H1 (cell line): ENCODE measurements around the gene PDZD4. TPM values are rescaled to one million over a fixed set of nuclear protein-coding genes. Genes with fewer than 3 reads are reported as not detected.

ENCODE experiments used
- CTCF ChIA-PET: fragments of 300-600 bp; sonication (Branson Sonifier 250); formaldehyde crosslinking; loops from one replicate; lab custom pipeline; 2021; ENCODE audit not compliant: partially characterized antibody; lab: Charles Lee
- POLR2A ChIA-PET: fragments of 300-600 bp; sonication (Branson Sonifier 250); formaldehyde crosslinking; loops from one replicate; lab custom pipeline; 2021; ENCODE audit warnings: inconsistent platforms; ENCODE audit not compliant: partially characterized antibody; lab: Charles Lee
- DNase-seq, 2 experiments: peaks; one replicate each; pipeline versions ENCODE4 v3.0.0 to v3.0.0-alpha.2; 2010 to 2022; ENCODE audit warnings: low spot score in 2 of 2, low read depth in 1 of 2, mixed read lengths in 1 of 2
- FAIRE-seq: peaks from 2 replicates; lab custom pipeline; 2011; peaks lifted over from hg19 to GRCh38; lab: Jason Lieb, UNC
- H2AFZ ChIP-seq: 2 replicates; pipeline ENCODE4 v1.8.1; 2012; ENCODE audit warnings: low read length, inconsistent platforms
- H2AK5ac ChIP-seq: 2 replicates; pipeline ENCODE4 v1.6.1; 2013; ENCODE audit warnings: low read depth, low read length
- H2BK120ac ChIP-seq: replicated peaks from 2 replicates; pipeline ENCODE3; 2013; ENCODE audit warnings: low read depth, low read length, inconsistent platforms
- H2BK12ac ChIP-seq: 2 replicates; pipeline ENCODE4 v1.6.1; 2013; ENCODE audit warnings: low read depth, low read length
- H2BK15ac ChIP-seq: 2 replicates; pipeline ENCODE4 v1.6.1; 2013; ENCODE audit warnings: low read length
- H2BK20ac ChIP-seq: 2 replicates; pipeline ENCODE4 v1.6.1; 2013; ENCODE audit warnings: low read length
- H2BK5ac ChIP-seq: 2 replicates; pipeline ENCODE4 v1.6.1; 2013; ENCODE audit warnings: low read depth, low read length
- H3K14ac ChIP-seq: 2 replicates; pipeline ENCODE4 v1.6.1; 2013; ENCODE audit warnings: inconsistent platforms; ENCODE audit not compliant: insufficient read length
- H3K18ac ChIP-seq: 2 replicates; pipeline ENCODE4 v1.6.1; 2013; ENCODE audit warnings: low read length; ENCODE audit errors: extremely low read depth
- H3K23ac ChIP-seq: 2 replicates; pipeline ENCODE4 v1.6.1; 2013; ENCODE audit warnings: inconsistent platforms; ENCODE audit not compliant: insufficient read length
- H3K23me2 ChIP-seq: 2 replicates; pipeline ENCODE4 v1.6.1; 2013; ENCODE audit warnings: low read depth, low read length
- H3K27ac ChIP-seq: 2 replicates; pipeline ENCODE4 v1.6.1; 2011; ENCODE audit warnings: low read depth, low read length, inconsistent platforms
- H3K27me3 ChIP-seq, 4 experiments: replicated peaks in 1 of 4; 1 replicate in 1 of 4; 2 replicates in 3 of 4; pipeline versions ENCODE4 v1.6.1 to v1.8.1; 2011 to 2013; ENCODE audit warnings: low read length in 3 of 4, mild to moderate bottlenecking in 3 of 4, inconsistent platforms in 2 of 4, mixed read lengths in 2 of 4, moderate library complexity in 1 of 4; ENCODE audit not compliant: control insufficient read depth in 3 of 4, insufficient read depth in 3 of 4; ENCODE audit errors: extremely low read depth in 1 of 4
- H3K36me3 ChIP-seq, 4 experiments: 2 replicates each; pipeline versions ENCODE4 v1.6.1 to v1.8.1; 2011 to 2013; ENCODE audit warnings: mild to moderate bottlenecking in 4 of 4, low read length in 3 of 4, moderate library complexity in 2 of 4, control low read depth in 1 of 4, inconsistent platforms in 1 of 4; ENCODE audit not compliant: insufficient read depth in 4 of 4, control insufficient read depth in 2 of 4
- H3K4ac ChIP-seq: replicated peaks from 2 replicates; pipeline ENCODE3; 2013; ENCODE audit warnings: low read length, low read depth, mixed read lengths, inconsistent platforms; ENCODE audit not compliant: insufficient read length
- H3K4me1 ChIP-seq, 4 experiments: replicated peaks in 1 of 4; 1 replicate in 1 of 4; 2 replicates in 3 of 4; pipeline versions ENCODE4 v1.6.1 to v1.8.1; 2011 to 2013; ENCODE audit warnings: low read length in 3 of 4, inconsistent platforms in 2 of 4, mixed read lengths in 1 of 4; ENCODE audit not compliant: insufficient read depth in 4 of 4, control insufficient read depth in 3 of 4
- H3K4me2 ChIP-seq, 2 experiments: 2 replicates each; pipeline versions ENCODE4 v1.6.1 to v1.8.1; 2011 to 2013; ENCODE audit warnings: low read depth in 2 of 2, low read length in 2 of 2, control low read depth in 1 of 2, inconsistent platforms in 1 of 2, mild to moderate bottlenecking in 1 of 2; ENCODE audit not compliant: insufficient read depth in 1 of 2
- H3K4me3 ChIP-seq, 4 experiments: fragments of 200-600, 300-600 bp in 1 of 4; sonication (generic), shearing (Covaris generic), sonication (Bioruptor Twin) in 1 of 4; 2 replicates each; pipeline versions ENCODE4 v1.5.1 to v1.8.1; 2011 to 2016; ENCODE audit warnings: low read length in 4 of 4, low read depth in 3 of 4, control low read depth in 2 of 4, inconsistent platforms in 2 of 4, mild to moderate bottlenecking in 2 of 4, mixed read lengths in 1 of 4, moderate library complexity in 1 of 4; ENCODE audit not compliant: insufficient read depth in 2 of 4; ENCODE audit errors: extremely low read depth in 1 of 4
- H3K56ac ChIP-seq: replicated peaks from 2 replicates; pipeline ENCODE3; 2013; ENCODE audit warnings: low read depth, mild to moderate bottlenecking, mixed read lengths, low read length, inconsistent platforms; ENCODE audit not compliant: insufficient read length
- H3K79me1 ChIP-seq: 2 replicates; pipeline ENCODE4 v1.6.1; 2013; ENCODE audit warnings: low read depth, low read length, control low read depth
- H3K79me2 ChIP-seq, 2 experiments: 2 replicates each; pipeline versions ENCODE4 v1.6.1 to v1.8.1; 2012 to 2013; ENCODE audit warnings: low read length in 2 of 2, mild to moderate bottlenecking in 2 of 2, inconsistent platforms in 1 of 2; ENCODE audit not compliant: insufficient read depth in 2 of 2, control insufficient read depth in 1 of 2
- H3K9ac ChIP-seq, 4 experiments: replicated peaks in 1 of 4; 1 replicate in 1 of 4; 2 replicates in 3 of 4; pipeline versions ENCODE4 v1.6.1 to v1.8.1; 2011 to 2013; ENCODE audit warnings: low read depth in 3 of 4, low read length in 3 of 4, control low read depth in 2 of 4, mild to moderate bottlenecking in 2 of 4, moderate library complexity in 2 of 4, inconsistent platforms in 1 of 4; ENCODE audit errors: extremely low read depth in 1 of 4
- H3K9me3 ChIP-seq, 2 experiments: 2 replicates each; pipeline versions ENCODE4 v1.6.1 to v1.8.1; 2012 to 2013; ENCODE audit warnings: mild to moderate bottlenecking in 2 of 2, moderate library complexity in 2 of 2, control low read depth in 1 of 2, inconsistent platforms in 1 of 2, low read depth in 1 of 2, low read length in 1 of 2, mixed read lengths in 1 of 2; ENCODE audit not compliant: insufficient read depth in 2 of 2
- H4K20me1 ChIP-seq, 2 experiments: replicated peaks in 1 of 2; 2 replicates each; pipeline versions ENCODE3 to v1.8.1; 2011 to 2013; ENCODE audit warnings: inconsistent platforms in 2 of 2, low read length in 2 of 2, mild to moderate bottlenecking in 1 of 2; ENCODE audit not compliant: insufficient read depth in 2 of 2, control insufficient read depth in 1 of 2
- H4K5ac ChIP-seq: 2 replicates; pipeline ENCODE4 v1.6.1; 2013; ENCODE audit warnings: low read length, low read depth, mixed read lengths, inconsistent platforms; ENCODE audit not compliant: insufficient read length
- H4K8ac ChIP-seq: 2 replicates; pipeline ENCODE4 v1.8.0; 2013; ENCODE audit warnings: mild to moderate bottlenecking, moderate library complexity, low read length, inconsistent platforms; ENCODE audit not compliant: insufficient read depth; ENCODE audit errors: extremely low read depth
- H4K91ac ChIP-seq: replicated peaks from 2 replicates; pipeline ENCODE3; 2013; ENCODE audit warnings: low read length, mixed read lengths, inconsistent platforms; ENCODE audit not compliant: insufficient read length
- BCL11A ChIP-seq, 2 experiments: IDR thresholded peaks; one replicate each; pipeline ENCODE4 v1.6.1; 2011; ENCODE audit warnings: low read depth in 2 of 2, low read length in 2 of 2, mild to moderate bottlenecking in 2 of 2
- CBX8 ChIP-seq: fragments of 300-800, 300-1000 bp; sonication (generic); IDR thresholded peaks from 2 replicates; pipeline ENCODE4 v1.7.1; 2016; ENCODE audit warnings: low read depth, low read length, borderline replicate concordance
- CREB1 ChIP-seq: IDR thresholded peaks from 2 replicates; pipeline ENCODE4 v1.6.1; 2012; ENCODE audit warnings: inconsistent platforms
- JUND ChIP-seq: IDR thresholded peaks from 2 replicates; pipeline ENCODE4 v1.6.1; 2011; ENCODE audit warnings: mild to moderate bottlenecking, improper control_type of control experiment, low read length
- KDM1A ChIP-seq: fragments of 200-600, 300-600 bp; sonication (generic); IDR thresholded peaks from 2 replicates; pipeline ENCODE4 v1.7.1; 2016; ENCODE audit warnings: mild to moderate bottlenecking, low read length, borderline replicate concordance
- RBBP5 ChIP-seq: IDR thresholded peaks from 2 replicates; pipeline ENCODE4 v1.7.1; 2012; ENCODE audit warnings: low read depth, mild to moderate bottlenecking, inconsistent platforms, low read length, moderate library complexity, borderline replicate concordance
- SAP30 ChIP-seq: fragments of 300-600 bp; sonication (generic); IDR thresholded peaks from 2 replicates; pipeline ENCODE4 v1.7.1; 2012; ENCODE audit warnings: low read length, moderate library complexity, mild to moderate bottlenecking, inconsistent platforms; ENCODE audit not compliant: insufficient read depth, insufficient replicate concordance
- SIN3A ChIP-seq, 2 experiments: IDR thresholded peaks in 1 of 2; conservative IDR thresholded peaks in 1 of 2; 2 replicates each; pipeline ENCODE4 v1.6.1; 2011 to 2012; ENCODE audit warnings: low read length in 2 of 2, improper control_type of control experiment in 1 of 2, low read depth in 1 of 2, mild to moderate bottlenecking in 1 of 2
- SUZ12 ChIP-seq: fragments of 200-600 bp; sonication (generic); IDR thresholded peaks from 2 replicates; pipeline ENCODE4 v1.6.1; 2012; ENCODE audit warnings: mild to moderate bottlenecking, inconsistent platforms, low read length, moderate library complexity, mixed read lengths
- TBP ChIP-seq: IDR thresholded peaks from 2 replicates; pipeline ENCODE4 v1.6.1; 2011; ENCODE audit warnings: low read depth, low read length, improper control_type of control experiment
- TEAD4 ChIP-seq: IDR thresholded peaks from 2 replicates; pipeline ENCODE4 v1.6.1; 2012; ENCODE audit warnings: low read depth, low read length, inconsistent platforms, mixed read lengths
- WGBS, 2 experiments: shearing (Covaris generic) in 1 of 2; methylation state at CpG; one replicate each; pipeline versions ENCODE4 v1.1.6 to v1.1.7; 2013 to 2015; ENCODE audit warnings: low lambda C conversion rate in 2 of 2, mixed read lengths in 2 of 2, inconsistent platforms in 1 of 2, low coverage in 1 of 2, missing lambda C conversion rate in 1 of 2; ENCODE audit not compliant: insufficient replicate concordance in 2 of 2, insufficient coverage in 1 of 2, insufficient read length in 1 of 2; ENCODE audit errors: extremely low coverage in 1 of 2, missing lambda C conversion rate in 1 of 2; 5-methylcytosine and 5-hydroxymethylcytosine counted together
- polyA plus RNA-seq, 7 experiments: library from polyadenylated mRNA; depleted of rRNA in 3 of 7; stranded (reverse) in 5 of 7; unstranded in 2 of 7; fragments of >200 nt in 5 of 7; fragments of 200-250 nt in 2 of 7; gene quantifications; 1 replicate in 5 of 7; 2 replicates in 1 of 7; 4 replicates in 1 of 7; pipeline versions ENCODE4 v1.2.1 to v1.2.3, GENCODE V29; 2011 to 2013; ENCODE audit warnings: missing spikeins in 2 of 7, mixed read lengths in 2 of 7
- total RNA-seq: library from RNA; stranded (reverse); fragmentation: NEBNext Ultra II Directional; extraction: Animal tissue kit (Norgen Biotek cat#: 25700); gene quantifications from 2 replicates; pipeline ENCODE4 v1.2.1, GENCODE V29; 2021
- TF ChIP-seq, protein P1 (sequence below): IDR thresholded peaks from 2 replicates; pipeline ENCODE4 v1.6.1; 2011; ENCODE audit warnings: low read depth, mild to moderate bottlenecking, low read length; ENCODE audit not compliant: insufficient read depth

The PDZD4 gene
- total and polyA plus RNA-seq, 2 of the 8 experiments (the other 6 are each of a cell fraction or from before 2014, with no cell fraction given), result 45.8 to 169 TPM

DNA sequence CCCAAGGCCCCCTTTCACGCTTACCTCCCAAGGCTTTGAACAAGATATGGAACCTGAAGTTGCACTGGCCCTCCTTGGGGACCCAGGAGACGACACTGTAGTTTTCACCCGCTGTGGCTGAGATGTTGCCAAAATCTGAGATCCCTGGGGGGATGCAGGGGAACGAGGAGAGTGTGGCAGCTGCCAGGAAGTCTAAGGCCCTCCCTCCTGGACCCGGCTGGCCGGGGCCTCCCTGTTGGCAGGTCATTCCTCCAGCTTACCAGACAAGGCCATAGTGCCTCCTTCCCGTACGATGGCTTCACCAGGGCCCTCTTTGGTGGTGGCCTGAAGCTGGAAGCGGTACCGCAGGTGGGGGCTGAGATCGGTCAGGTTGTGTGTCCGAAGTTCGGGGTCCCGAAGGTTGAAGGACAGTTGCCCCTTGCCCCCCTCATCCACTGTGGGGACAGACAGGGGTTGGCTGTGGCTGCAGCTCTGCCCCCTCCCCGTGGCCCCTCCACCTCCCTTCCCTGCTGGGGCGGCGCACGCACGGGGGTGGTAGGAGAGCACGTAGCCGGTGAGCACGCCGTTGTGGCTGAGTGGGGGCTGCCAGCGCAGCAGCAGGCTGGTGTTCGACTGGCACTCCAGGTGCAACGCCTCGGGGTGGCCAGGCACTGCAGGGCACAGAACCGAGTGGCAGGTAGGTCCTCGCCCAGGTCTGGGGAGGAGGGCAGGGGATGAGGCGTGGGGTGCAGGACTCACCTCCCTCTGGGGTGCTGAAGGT, 34.4 kb upstream of the PDZD4 start:
- Histone ChIP-seq H3K9ac (no peak overlapping the region), H4K91ac (no peak overlapping the region), H3K36me3 (peaks cover 0 to 17% (median under 1%) of the 10 kb centered on the region in 4 experiments; a peak in 1 of 8 replicates), H3K14ac (no peak overlapping the region), H3K4me1 (peaks cover 0 to 16% (median 0%) of the 10 kb centered on the region in 4 experiments; a peak in 3 of 7 replicates), H3K4me3 (no peak overlapping the region), H3K4me2 (no peak overlapping the region), H2BK12ac (no peak overlapping the region), H2BK5ac (no peak overlapping the region), H2BK120ac (no peak overlapping the region), H2BK20ac (no peak overlapping the region), H3K79me1 (no peaks in the 10 kb centered on the region), H3K79me2 (no peaks in the 10 kb centered on the region), H4K20me1 (no peaks in the 10 kb centered on the region), H4K8ac (no peak overlapping the region), H2BK15ac (no peak overlapping the region), H2AFZ (no peak overlapping the region), H3K27me3 (no peaks in the 10 kb centered on the region), H4K5ac (no peak overlapping the region), H3K4ac (no peak overlapping the region), H3K18ac (no peak overlapping the region), H3K23ac (no peak overlapping the region), H3K56ac (no peak overlapping the region), H2AK5ac (no peak overlapping the region), H3K9me3 (no peaks in the 10 kb centered on the region), H3K27ac (no peak overlapping the region), H3K23me2 (no peaks in the 10 kb centered on the region)
- ChIA-PET POLR2A (interaction anchor here (1.4 kb wide), 2 partner anchors 14 to 19 kb away, joined by 3 read pairs; no protein-coding TSS in a partner anchor), CTCF (interaction anchor here (1.2 kb wide), 1 partner anchor 14 kb away, joined by 4 read pairs; no protein-coding TSS in a partner anchor)
- FAIRE-seq (no peak), DNase-seq (no peak)
- 100% methylated on average over 3 of the region's 30 CpGs; no CpG with 5 or more reads in 1 of the 2 experiments for WGBS, 2 experiments
- TF ChIP-seq, protein P1, sequence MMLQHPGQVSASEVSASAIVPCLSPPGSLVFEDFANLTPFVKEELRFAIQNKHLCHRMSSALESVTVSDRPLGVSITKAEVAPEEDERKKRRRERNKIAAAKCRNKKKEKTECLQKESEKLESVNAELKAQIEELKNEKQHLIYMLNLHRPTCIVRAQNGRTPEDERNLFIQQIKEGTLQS, result no peak
- no peak for TF ChIP-seq SUZ12
- no peak for TF ChIP-seq SIN3A (conservative IDR thresholded peaks at IDR 0.05 in 1 of 2, IDR thresholded peaks at IDR 0.05 in 1 of 2; ENCODE audit: low read depth in 1 of 2, low read length in 2 of 2)
- no peak for TF ChIP-seq RBBP5
- TF ChIP-seq CBX8, result no peak
- TF ChIP-seq SAP30, result no peak
- TF ChIP-seq CREB1, result no peak
- no peak for TF ChIP-seq BCL11A (IDR thresholded peaks at IDR 0.05; ENCODE audit: low read depth in 2 of 2, low read length in 2 of 2)
- no peak for TF ChIP-seq TBP
- TF ChIP-seq KDM1A, result no peak
- no peak for TF ChIP-seq TEAD4
- no peak for TF ChIP-seq JUND
